Measurements from ENCODE around the gene SRRM2.

The SRRM2 gene

GRCh38 chr16:2752035-2752849, at the start of gene SRRM2:
TSS of gene SRRM2 (plus strand) at chr16:2752638. CDS start at chr16:2756365, 3,727 bp downstream.
- peaks cover 4% of the 10 kb centered on the region; the same call in 1 of the 2 replicates for H3K36me3 ChIP-seq (ENCODE audit: insufficient read depth, low read length)
- no peaks in the 10 kb centered on the region for H3K9me3 ChIP-seq (ENCODE audit: control insufficient read depth, insufficient read depth, low read length)
- H3K9ac ChIP-seq (ENCODE audit: low read depth, low read length): peak within 1 kb of the TSS; percentile 97
- H3K4me1 ChIP-seq (ENCODE audit: insufficient read depth, low read length): peaks cover 18% of the 10 kb centered on the region

DNA sequence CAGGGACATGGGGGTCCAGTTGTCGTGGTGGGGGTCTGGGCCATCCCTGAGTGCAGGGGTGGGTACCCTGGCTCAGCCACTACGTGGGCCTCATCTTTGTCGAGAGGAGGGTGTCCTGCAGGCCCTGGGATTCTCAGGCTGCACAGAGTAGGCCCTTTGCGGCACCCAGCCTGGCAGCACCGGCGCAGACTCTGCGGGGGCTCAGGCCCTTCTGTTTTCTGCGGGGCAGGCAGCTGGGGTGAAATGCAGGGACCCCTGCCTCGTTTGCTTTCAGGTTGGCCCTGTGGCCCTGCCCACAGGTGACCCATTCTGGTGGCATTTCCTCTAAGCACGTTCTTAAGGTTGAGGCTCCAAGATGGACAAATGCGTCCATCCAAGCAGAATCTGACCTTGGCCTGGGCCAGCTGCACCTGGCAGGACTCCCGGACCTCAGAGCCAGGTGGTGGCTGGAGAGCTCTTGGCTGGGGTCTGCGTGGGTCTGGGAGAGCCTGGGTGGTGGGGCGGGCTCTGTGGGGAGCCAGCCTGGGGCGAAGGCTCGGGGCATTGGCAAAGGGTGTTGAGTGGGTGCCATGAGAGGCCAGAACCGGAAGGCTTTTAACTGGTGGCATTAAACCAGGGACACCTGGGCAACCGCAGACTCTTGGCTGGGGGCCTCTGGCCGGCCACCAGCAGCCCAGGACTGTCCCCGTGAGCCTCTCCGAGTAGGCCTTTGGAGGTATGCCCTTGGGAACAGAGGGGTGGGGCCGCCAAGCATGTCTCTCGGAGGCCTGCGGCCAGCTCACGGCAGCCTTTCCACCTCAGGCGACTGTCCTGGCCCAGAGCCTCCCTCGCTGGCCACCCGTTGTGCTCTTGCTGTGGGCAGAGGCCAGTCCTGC, 49.3 kb upstream of the SRRM2 start:
- Histone ChIP-seq H3K9me3 (ENCODE audit: control insufficient read depth, insufficient read depth, low read length) (no peaks in the 10 kb centered on the region), H3K36me3 (ENCODE audit: insufficient read depth, low read length) (peaks cover 3% of the 10 kb centered on the region; the same call in 1 of the 2 replicates), H3K9ac (ENCODE audit: low read depth, low read length) (no peak overlapping the region), H3K4me1 (ENCODE audit: insufficient read depth, low read length) (no peaks in the 10 kb centered on the region)

- H3K36me3 ChIP-seq (ENCODE audit: insufficient read depth, low read length): peaks cover 8% of the 10 kb centered on the region; the same call in 1 of the 2 replicates
- no peaks in the 10 kb centered on the region for H3K4me1 ChIP-seq (ENCODE audit: insufficient read depth, low read length)
- no peaks in the 10 kb centered on the region for H3K9me3 ChIP-seq (ENCODE audit: control insufficient read depth, insufficient read depth, low read length)
- H3K9ac ChIP-seq (ENCODE audit: low read depth, low read length): no peak overlapping the region
Observed at GRCh38 chr16:2704166-2704982, 48.1 kb upstream of the SRRM2 start.

DNA sequence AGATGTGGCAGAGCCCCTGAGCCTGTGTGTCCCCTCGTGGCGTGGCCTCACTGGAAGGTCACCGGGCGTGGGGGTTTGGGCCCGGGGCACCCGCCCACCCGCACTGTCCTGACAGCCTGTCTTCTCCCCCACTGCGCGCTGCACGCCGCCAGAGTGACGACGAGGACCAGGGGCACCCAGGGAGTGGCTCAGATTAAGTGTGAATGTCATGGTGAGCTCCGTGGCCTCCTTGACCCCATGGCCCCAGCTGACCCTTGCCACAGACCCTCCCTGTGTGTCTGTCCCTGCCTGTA, 47.5 kb upstream of the SRRM2 start:
- H3K4me1 ChIP-seq (ENCODE audit: insufficient read depth, low read length): no peaks in the 10 kb centered on the region
- H3K36me3 ChIP-seq (ENCODE audit: insufficient read depth, low read length): peaks cover 8% of the 10 kb centered on the region; the same call in 1 of the 2 replicates
- H3K9me3 ChIP-seq (ENCODE audit: control insufficient read depth, insufficient read depth, low read length): no peaks in the 10 kb centered on the region
- H3K9ac ChIP-seq (ENCODE audit: low read depth, low read length): no peak overlapping the region

DNA sequence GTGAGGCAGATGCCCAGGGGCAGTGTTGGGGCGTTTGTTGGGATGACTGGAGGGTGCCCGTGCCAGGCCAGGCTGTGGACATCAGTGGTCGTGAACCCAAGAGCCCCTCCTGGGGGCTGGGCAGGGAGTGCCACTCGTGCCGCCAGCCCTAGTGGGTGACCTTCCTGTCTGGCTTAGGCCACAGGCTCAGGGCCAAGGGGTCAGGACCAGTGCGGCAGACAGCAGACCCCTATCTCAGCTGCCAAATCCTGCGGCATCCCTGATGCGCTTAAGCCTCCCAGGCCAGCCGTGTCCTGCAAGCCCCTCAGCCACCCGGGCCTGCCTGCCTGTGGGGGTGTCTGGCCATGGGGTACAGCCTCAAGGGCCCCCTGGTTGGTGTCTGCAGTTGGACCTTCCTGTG, 47.1 kb upstream of the SRRM2 start:
- no peak overlapping the region for H3K9ac ChIP-seq (ENCODE audit: low read depth, low read length)

DNA sequence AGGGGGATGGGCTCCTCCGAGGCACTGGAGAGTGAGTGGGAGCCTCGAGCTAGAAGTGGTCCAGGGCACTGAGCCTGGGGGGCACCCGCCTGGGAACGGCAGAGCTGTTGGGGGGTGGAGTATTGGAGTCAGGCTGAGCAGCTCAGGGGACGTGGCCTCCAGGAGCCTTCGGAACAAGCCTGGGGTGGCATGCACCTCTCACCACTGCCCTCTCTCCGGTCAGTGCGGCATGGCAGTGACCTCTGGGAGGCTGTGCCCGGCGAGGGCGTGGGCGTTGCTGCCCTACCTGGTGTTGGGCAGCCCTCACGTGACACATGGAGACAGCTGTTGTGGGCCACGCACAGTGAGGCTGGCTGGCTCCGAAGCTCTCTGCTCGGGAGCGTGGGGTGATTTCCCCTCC, 46.4 kb upstream of the SRRM2 start:
- Histone ChIP-seq H3K4me1 (ENCODE audit: insufficient read depth, low read length) (no peaks in the 10 kb centered on the region), H3K9ac (ENCODE audit: low read depth, low read length) (no peak overlapping the region), H3K36me3 (ENCODE audit: insufficient read depth, low read length) (peaks cover 8% of the 10 kb centered on the region; the same call in 1 of the 2 replicates), H3K9me3 (ENCODE audit: control insufficient read depth, insufficient read depth, low read length) (no peaks in the 10 kb centered on the region)

More for the DNA sequence above, 47.1 kb upstream of the SRRM2 start:
- H3K9me3 ChIP-seq (ENCODE audit: control insufficient read depth, insufficient read depth, low read length): no peaks in the 10 kb centered on the region
- H3K4me1 ChIP-seq (ENCODE audit: insufficient read depth, low read length): no peaks in the 10 kb centered on the region
- H3K36me3 ChIP-seq (ENCODE audit: insufficient read depth, low read length): peaks cover 8% of the 10 kb centered on the region; the same call in 1 of the 2 replicates

GRCh38 chr16:2706611-2707311, 45.7 kb upstream of the SRRM2 start:
- Histone ChIP-seq H3K4me1 (ENCODE audit: insufficient read depth, low read length) (no peaks in the 10 kb centered on the region), H3K9ac (ENCODE audit: low read depth, low read length) (no peak overlapping the region), H3K36me3 (ENCODE audit: insufficient read depth, low read length) (peaks cover 8% of the 10 kb centered on the region; the same call in 1 of the 2 replicates), H3K9me3 (ENCODE audit: control insufficient read depth, insufficient read depth, low read length) (no peaks in the 10 kb centered on the region)

GRCh38 chr16:2707368-2708289, 44.8 kb upstream of the SRRM2 start:
- Histone ChIP-seq H3K9me3 (ENCODE audit: control insufficient read depth, insufficient read depth, low read length) (no peaks in the 10 kb centered on the region), H3K9ac (ENCODE audit: low read depth, low read length) (no peak overlapping the region), H3K36me3 (ENCODE audit: insufficient read depth, low read length) (peaks cover 8% of the 10 kb centered on the region; the same call in 1 of the 2 replicates), H3K4me1 (ENCODE audit: insufficient read depth, low read length) (no peaks in the 10 kb centered on the region)

- peaks cover 8% of the 10 kb centered on the region; the same call in 1 of the 2 replicates for H3K36me3 ChIP-seq (ENCODE audit: insufficient read depth, low read length)
- H3K9ac ChIP-seq (ENCODE audit: low read depth, low read length): no peak overlapping the region
- H3K4me1 ChIP-seq (ENCODE audit: insufficient read depth, low read length): no peaks in the 10 kb centered on the region
- no peaks in the 10 kb centered on the region for H3K9me3 ChIP-seq (ENCODE audit: control insufficient read depth, insufficient read depth, low read length)
Observed at GRCh38 chr16:2708290-2708639, 44.2 kb upstream of the SRRM2 start.

- Histone ChIP-seq H3K36me3 (ENCODE audit: insufficient read depth, low read length) (peaks cover 8% of the 10 kb centered on the region; the same call in 1 of the 2 replicates), H3K9ac (ENCODE audit: low read depth, low read length) (no peak overlapping the region), H3K4me1 (ENCODE audit: insufficient read depth, low read length) (no peaks in the 10 kb centered on the region), H3K9me3 (ENCODE audit: control insufficient read depth, insufficient read depth, low read length) (no peaks in the 10 kb centered on the region)
Observed at GRCh38 chr16:2708955-2709587, 43.4 kb upstream of the SRRM2 start.

DNA sequence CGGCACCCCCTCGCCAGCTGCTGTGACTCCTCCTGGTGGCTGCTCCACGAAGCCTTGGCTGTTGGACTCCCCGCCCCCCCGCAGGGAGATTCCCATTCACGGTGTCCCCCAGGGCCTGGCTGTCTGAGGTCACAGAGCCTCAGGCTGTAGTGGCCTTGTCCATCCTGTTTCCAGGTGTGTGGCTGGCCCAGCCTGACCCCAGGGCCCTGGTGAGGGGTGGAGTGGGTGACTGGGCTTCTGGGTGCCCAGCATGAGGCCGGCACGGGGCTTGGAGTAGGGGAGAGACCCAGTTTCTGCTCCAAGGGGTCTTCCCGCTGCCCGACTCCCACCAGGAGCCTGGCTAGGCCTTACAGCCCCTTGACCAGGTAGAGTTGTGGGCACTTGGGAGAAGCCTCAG, 42.9 kb upstream of the SRRM2 start:
- H3K4me1 ChIP-seq (ENCODE audit: insufficient read depth, low read length): no peaks in the 10 kb centered on the region
- H3K9ac ChIP-seq (ENCODE audit: low read depth, low read length): no peak overlapping the region
- peaks cover 8% of the 10 kb centered on the region; the same call in 1 of the 2 replicates for H3K36me3 ChIP-seq (ENCODE audit: insufficient read depth, low read length)
- no peaks in the 10 kb centered on the region for H3K9me3 ChIP-seq (ENCODE audit: control insufficient read depth, insufficient read depth, low read length)

GRCh38 chr16:2710021-2710710, 42.3 kb upstream of the SRRM2 start:
- no peak overlapping the region for H3K9ac ChIP-seq (ENCODE audit: low read depth, low read length)
- H3K4me1 ChIP-seq (ENCODE audit: insufficient read depth, low read length): no peaks in the 10 kb centered on the region
- H3K9me3 ChIP-seq (ENCODE audit: control insufficient read depth, insufficient read depth, low read length): no peaks in the 10 kb centered on the region
- H3K36me3 ChIP-seq (ENCODE audit: insufficient read depth, low read length): peaks cover 8% of the 10 kb centered on the region; the same call in 1 of the 2 replicates
